ENCODE data around the gene BTBD3.

The BTBD3 gene

DNA sequence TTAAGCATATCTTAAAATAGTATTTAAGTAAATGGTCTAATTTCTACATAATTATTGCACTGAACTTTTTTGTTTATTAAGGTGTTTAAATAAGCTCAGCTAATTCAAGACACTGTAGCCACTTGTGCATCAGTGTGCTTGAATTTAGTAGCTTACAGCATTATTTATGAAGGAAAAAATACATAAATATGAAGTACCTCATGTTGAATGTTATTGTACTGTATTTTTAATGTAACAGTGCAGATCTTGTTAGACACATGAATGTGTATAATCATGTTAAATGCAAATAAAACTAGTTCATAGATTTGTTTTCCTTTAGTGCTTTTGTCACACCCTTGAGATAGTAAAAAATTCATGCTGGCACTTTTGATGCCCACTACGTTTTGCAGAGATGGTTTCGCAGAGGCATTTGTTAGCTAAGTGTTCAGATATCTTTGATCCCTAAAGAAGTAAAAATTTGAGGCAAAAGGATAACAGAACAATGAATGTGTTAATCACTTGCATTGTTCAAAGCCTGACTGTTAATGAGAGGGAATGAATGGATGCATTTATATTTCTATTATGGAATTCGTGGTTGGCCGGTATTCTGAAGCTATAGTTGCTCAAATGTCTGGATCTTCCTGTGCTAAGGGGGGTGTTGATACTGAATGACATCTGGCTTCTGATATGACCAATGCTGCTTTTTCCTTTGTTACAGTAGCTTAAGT is 8.8 kb downstream of the BTBD3 start:
- no peak for DNase-seq
- no peak for TF ChIP-seq POLR2A (IDR thresholded peaks at IDR 0.05; ENCODE audit: low read length)

DNA sequence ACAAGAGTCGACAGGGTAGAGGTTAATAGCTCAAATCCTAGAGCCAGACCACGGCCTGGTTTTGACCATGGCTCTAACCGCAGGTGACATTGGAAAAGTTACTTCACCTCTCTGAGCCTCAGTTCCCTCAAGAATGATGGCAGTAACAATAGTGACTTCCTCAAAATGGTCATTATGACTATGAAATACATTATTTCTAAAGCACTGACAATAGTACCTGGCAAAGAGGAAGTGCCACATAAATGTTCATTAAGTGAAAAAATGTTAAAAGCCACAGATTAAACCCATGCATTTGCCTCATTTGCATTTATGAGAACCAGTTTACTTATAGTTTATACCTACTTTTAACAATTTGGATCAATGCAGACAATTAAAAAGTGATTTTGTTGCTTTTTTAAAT is 12.3 kb downstream of the BTBD3 start:
- no peak for TF ChIP-seq POLR2A (IDR thresholded peaks at IDR 0.05; ENCODE audit: low read length)
- no peak for TF ChIP-seq GATA1 (IDR thresholded peaks at IDR 0.05; ENCODE audit: low read depth, low read length)
- DNase-seq = no peak

DNA sequence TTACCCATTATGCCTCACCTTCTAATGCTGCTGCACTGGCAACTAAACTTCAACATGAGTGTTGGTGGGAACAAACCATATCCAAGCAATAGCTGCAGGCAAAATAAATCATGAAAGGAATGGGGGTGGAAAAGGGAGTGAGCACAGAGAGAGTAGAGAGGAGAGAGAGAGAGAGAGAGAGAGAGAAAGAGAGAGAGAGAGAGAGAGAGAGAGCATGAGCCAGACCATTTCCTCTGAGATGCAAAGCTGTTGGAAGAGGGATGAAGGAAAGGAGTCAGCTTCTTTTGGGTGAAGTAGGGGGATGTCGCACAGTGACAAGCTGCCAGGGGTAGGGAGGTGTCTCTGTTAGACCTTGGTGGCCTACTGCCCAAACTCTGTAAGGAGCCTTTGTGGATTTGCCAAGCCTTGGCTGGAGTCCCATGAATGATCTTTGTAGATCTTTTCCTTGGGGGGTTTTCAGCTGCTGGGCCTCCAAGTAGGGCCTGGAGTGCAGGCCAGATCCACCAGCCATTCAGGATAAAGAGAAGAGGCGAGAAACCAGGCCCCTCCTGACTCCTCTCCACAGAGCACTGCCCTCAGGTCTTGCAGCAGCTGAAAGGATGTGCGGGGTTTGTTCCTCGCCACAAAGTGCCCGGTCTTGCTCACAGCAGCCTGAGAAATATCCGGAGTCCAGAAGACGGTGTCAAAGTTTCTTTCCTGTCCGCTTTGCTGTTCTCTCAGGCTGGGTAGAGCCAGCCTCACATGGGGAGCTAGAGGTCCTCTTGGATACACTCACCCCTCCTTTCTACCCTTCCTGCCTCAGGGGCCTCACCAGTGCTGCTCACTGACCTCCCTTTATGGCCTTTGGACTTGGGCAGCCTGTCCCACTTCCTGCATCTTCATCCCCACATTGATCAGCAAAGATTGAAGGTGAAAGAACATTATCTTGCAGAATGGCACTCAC is 17.8 kb downstream of the BTBD3 start:
- no peak for TF ChIP-seq GATA1 (IDR thresholded peaks at IDR 0.05; ENCODE audit: low read depth, low read length)
- TF ChIP-seq POLR2A (IDR thresholded peaks at IDR 0.05; ENCODE audit: low read length) = no peak
- no peak for DNase-seq

DNA sequence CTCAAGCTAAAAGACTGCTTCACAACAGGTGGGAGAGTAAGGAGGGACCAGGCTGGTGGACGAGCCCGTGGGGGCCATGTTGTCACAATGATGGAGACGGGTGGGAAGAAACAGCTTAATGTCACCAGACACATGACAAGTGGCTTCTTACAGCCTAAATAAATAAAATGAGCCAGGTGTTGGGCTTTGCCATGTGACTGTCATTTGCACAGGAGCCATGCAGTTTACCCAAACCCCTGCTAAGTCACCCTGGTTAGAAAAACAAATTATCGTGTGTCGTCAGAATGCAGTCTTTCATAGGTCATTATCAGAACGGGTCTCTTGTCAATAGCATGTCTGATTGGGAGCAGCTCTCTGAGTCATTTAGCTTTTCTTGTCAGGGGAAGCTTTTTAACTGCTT is 18.5 kb downstream of the BTBD3 start:
- TF ChIP-seq GATA1 (IDR thresholded peaks at IDR 0.05; ENCODE audit: low read depth, low read length) (no peak), POLR2A (IDR thresholded peaks at IDR 0.05; ENCODE audit: low read length) (no peak)
- no peak for DNase-seq

DNA sequence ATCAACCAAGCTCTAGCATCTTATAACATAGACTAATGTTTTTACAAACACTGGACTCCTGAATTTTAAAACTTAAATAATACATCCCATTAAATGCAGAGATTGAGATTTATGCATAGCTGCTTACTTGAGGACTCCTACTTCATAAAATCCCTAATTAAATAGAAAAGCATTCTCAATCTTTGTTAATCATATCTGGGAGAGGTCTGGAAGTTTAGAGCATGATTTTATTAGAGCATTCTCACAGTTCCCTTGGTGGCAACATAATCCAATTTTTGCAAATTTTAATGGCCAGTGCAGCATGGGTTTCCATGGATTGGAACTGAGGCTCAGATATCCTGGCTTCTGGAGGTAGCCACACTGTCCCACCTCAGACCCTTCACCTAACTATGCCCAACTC is 19.5 kb downstream of the BTBD3 start:
- no peak for DNase-seq
- TF ChIP-seq GATA1 (IDR thresholded peaks at IDR 0.05; ENCODE audit: low read depth, low read length) (no peak), POLR2A (IDR thresholded peaks at IDR 0.05; ENCODE audit: low read length) (no peak)

DNA sequence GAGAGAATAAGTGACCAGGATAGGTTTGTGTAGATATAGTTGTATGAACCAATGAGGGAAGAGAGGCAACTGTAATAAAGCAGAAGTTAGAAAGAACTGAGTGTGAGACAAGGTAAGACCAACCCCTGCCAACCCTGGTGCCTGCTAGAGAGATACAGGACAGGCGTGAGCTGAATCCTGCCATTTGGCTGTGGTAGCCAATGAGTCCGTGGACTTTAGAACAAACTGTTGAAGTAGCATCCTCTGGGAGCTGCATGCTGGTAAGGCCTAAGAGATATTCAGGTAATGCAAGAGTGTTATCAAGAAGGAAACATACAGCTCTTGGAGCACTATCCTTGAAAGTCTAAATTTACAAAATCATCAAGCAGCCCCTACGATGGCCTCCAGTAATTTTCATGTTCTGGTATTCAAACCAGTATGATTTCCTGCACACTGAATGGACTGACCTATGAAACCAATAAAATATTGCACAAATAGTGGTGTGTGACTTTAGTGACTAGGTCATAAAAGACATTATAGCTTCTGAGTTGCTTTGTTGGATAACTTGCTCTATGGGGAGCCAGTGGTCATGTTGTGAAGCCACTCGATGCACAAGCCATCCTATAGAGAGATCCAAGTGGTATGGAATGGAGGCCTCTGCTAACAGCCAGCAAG is 24.0 kb downstream of the BTBD3 start:
- TF ChIP-seq POLR2A (IDR thresholded peaks at IDR 0.05; ENCODE audit: low read length) (no peak), GATA1 (IDR thresholded peaks at IDR 0.05; ENCODE audit: low read depth, low read length) (no peak)
- no peak for DNase-seq

DNA sequence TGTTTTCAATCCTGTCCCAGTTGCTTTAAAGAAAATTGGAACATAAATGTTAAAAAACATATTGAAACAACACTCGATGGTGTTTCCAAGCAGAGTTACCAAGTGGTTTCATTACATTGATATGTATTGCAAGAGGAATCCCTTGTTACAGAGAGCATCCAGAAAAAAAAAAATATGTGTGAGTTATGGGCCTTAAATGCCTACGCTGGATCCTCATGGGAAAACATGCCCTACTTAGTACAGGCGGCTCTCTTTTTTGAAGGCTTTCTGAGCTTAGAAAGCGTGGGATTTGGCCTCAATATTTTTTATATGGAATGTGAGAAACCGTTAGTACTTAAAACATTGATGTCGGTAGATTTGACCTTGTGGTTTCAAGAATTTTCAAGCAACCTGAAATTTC is 26.1 kb downstream of the BTBD3 start:
- TF ChIP-seq POLR2A (IDR thresholded peaks at IDR 0.05; ENCODE audit: low read length) (no peak), GATA1 (IDR thresholded peaks at IDR 0.05; ENCODE audit: low read depth, low read length) (no peak)

DNA sequence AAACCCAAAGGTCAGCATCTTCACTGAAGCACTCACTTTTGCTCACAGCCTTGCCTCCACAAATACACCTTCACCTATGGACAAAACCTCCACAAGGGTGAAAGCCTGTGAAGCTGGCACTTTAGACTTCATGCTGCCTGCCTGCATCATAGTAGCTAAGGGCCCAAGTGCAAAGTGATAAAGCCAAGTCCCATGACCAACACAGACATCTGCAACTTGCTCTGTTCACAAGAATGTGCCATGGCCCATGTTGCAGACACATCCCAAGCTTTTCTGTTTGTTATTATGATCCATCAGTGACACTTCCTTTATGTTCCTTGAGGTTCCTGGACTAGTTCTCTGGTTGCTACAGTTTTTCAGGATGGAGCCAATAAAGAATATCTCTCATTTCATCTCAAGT is 31.1 kb downstream of the BTBD3 start:
- DNase-seq = no peak
- TF ChIP-seq POLR2A (IDR thresholded peaks at IDR 0.05; ENCODE audit: low read length) (no peak), GATA1 (IDR thresholded peaks at IDR 0.05; ENCODE audit: low read depth, low read length) (no peak)

More for the DNA sequence above, 26.1 kb downstream of the BTBD3 start:
- no peak for DNase-seq

DNA sequence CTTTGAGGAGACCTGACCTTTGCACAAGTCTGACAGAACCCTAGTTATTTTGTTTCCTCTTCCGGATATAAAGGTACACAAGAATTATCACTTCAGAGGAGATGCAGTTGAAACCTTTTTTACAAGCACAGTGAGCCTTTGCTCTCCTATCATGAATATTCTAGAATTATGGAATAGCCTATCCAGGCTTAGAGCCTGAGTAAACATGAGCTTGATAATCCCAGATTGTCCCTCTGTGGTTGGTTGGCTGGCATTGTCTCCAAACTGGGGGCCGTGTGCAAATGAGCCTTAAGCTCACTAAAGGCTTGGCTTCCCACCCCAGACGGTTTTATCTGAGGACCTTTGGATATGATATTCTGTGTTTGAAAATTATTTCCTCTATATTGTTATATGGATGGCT is 32.0 kb downstream of the BTBD3 start:
- no peak for TF ChIP-seq GATA1 (IDR thresholded peaks at IDR 0.05; ENCODE audit: low read depth, low read length)
- TF ChIP-seq POLR2A (IDR thresholded peaks at IDR 0.05; ENCODE audit: low read length) = no peak
- DNase-seq = no peak

DNA sequence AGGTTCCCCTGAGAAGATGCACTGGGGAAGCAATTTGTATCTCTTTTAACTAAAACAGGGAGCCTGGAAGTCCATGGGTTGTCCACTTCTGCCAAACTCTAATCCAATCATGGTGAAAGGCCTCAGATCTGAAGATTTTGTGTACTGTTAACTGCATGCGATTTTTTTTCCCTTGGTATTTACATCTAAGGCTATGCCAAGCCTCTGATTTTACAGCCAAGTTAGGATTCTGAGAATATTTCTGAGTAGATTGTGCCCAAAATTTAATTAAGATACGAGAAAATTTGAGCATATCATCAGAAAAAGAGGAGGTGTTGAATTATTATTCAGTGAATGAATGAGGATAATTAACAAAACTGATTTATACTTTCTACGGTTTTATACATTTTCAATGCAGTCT is 34.0 kb downstream of the BTBD3 start:
- no peak for DNase-seq
- TF ChIP-seq POLR2A (IDR thresholded peaks at IDR 0.05; ENCODE audit: low read length) (no peak), GATA1 (IDR thresholded peaks at IDR 0.05; ENCODE audit: low read depth, low read length) (no peak)

DNA sequence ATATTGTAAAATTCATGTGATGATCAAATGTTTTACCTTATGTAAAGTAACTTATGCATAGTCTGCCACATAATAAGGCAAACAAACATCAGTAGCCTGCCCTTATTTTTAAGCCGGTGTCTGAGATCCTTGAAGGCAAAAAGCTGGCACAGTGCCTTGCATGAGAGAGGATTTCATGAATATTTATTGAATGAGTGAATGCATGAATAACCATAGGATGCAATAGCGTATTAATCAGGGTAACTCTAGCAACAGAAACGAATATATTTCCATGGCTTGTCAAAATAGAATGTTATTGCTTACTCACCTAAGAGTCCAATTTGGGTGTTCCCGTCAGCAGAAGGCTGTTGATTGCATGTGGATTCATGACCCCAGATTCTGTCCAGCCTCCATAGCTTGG is 34.9 kb downstream of the BTBD3 start:
- TF ChIP-seq GATA1 (IDR thresholded peaks at IDR 0.05; ENCODE audit: low read depth, low read length) (no peak), POLR2A (IDR thresholded peaks at IDR 0.05; ENCODE audit: low read length) (no peak)
- DNase-seq = no peak

DNA sequence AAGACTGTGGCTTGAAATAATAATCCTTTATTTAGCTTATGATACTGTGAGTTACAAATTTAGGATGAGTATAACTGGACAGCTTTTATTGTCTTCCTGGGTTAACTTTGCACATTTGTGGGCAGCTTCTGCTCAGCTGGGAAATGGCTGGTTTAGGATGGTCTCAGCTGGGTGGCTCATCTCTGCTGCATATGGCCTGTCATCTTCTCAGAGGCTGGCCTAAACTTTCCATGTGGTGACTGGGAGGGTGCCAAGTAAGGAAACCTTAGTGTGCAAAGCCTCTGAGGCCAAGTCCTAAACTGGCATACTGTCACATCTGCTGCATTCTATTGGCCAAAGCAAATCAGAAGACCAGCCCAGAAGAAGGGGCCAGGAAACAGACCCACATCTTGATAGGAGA is 40.2 kb downstream of the BTBD3 start:
- TF ChIP-seq GATA1 (IDR thresholded peaks at IDR 0.05; ENCODE audit: low read depth, low read length) (no peak), POLR2A (IDR thresholded peaks at IDR 0.05; ENCODE audit: low read length) (no peak)

DNA sequence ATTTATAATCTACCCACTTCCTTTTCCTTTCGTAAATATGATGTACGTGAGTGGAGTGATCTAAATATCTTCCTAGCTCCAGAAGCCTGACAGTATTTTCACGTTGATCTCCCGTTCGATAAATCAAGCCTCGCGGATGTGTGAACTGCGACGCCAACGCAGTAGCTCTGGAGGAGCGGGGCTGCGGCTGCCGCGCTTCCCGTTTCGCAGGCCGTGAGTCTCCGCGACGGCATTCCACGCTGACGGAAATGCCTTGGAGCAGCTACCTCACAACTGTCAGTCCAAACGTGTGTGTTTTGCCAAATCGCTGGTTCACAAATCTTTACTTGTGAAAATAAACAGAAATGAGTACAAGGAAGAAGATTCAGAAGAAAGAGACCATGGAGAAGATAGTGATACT is 41.2 kb downstream of the BTBD3 start:
- DNase-seq = no peak
- no peak for TF ChIP-seq POLR2A (IDR thresholded peaks at IDR 0.05; ENCODE audit: low read length)
- TF ChIP-seq GATA1 (IDR thresholded peaks at IDR 0.05; ENCODE audit: low read depth, low read length) = no peak

More for the DNA sequence above, 40.2 kb downstream of the BTBD3 start:
- DNase-seq = no peak

DNA sequence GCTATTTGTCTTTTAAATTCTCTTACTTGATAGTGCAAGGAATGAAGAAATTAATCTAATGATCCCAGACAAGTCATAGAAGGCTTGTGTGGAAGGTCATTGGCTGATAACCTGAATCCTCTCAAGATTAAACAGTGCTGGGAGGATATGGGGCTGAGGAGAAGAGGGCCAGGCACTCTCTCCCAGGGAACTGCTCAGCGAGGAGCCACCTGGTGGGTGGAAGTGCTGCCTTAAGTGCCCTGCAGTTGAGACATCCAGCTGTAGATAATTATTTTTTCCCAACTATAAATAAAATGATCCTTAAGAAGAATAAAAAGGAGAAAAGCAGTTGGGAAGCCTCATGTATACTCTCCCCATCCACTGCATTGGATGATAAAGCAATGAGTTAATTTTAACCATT is 47.9 kb downstream of the BTBD3 start:
- TF ChIP-seq POLR2A (IDR thresholded peaks at IDR 0.05; ENCODE audit: low read length) (no peak), GATA1 (IDR thresholded peaks at IDR 0.05; ENCODE audit: low read depth, low read length) (no peak)
- no peak for DNase-seq

Data from erythroblast (primary cell).